Left renal cortex interstitium (tissue), 4 donors: ENCODE data around the gene ABCF2. TPM values are rescaled to one million over a fixed set of nuclear protein-coding genes. Genes with fewer than 3 reads are reported as not detected.

Experiments
- DNase-seq, 4 donors: peaks; one replicate each; pipeline ENCODE4 v3.0.0-alpha.2; 2013; ENCODE audit warnings: low read depth in 4 of 4, low spot score in 2 of 4, missing footprints in 1 of 4
- polyA plus RNA-seq, 4 donors: library from polyadenylated mRNA; unstranded; fragments of 120-200 nt; gene quantifications; one replicate each; pipeline ENCODE4 v1.2.1, GENCODE V29; 2013; ENCODE audit not compliant: insufficient read length in 4 of 4

Gene ABCF2
- polyA plus RNA-seq, 4 donors, result 25.1 to 28.4 (median 26.6) TPM

GRCh38 chr7:151228024-151228866 is 1.2 kb upstream of the ABCF2 start:
- DNase-seq, result no peak

- no peak for DNase-seq
These were observed 488 bp downstream of the ABCF2 start for GRCh38 chr7:151226560-151226874.

GRCh38 chr7:151225948-151226510 is 976 bp downstream of the ABCF2 start:
- no peak for DNase-seq

- DNase-seq, result no peak
These were observed 3.3 kb downstream of the ABCF2 start for GRCh38 chr7:151223728-151224127.

GRCh38 chr7:151218170-151218569 is 8.8 kb downstream of the ABCF2 start:
- DNase-seq, result no peak

GRCh38 chr7:151215396-151215795 is 11.6 kb downstream of the ABCF2 start:
- no peak for DNase-seq

- DNase-seq, result no peak
These were observed 13.2 kb downstream of the ABCF2 start for GRCh38 chr7:151213826-151214225.

GRCh38 chr7:151212626-151213025 is 14.4 kb downstream of the ABCF2 start:
- no peak for DNase-seq

- DNase-seq, result no peak
These were observed 15.7 kb downstream of the ABCF2 start for GRCh38 chr7:151211155-151211772.

- no peak for DNase-seq
These were observed 16.7 kb downstream of the ABCF2 start, which contains the start of gene H2BK1 for GRCh38 chr7:151210087-151210854. TSS of gene H2BK1 (minus strand) at chr7:151210488. CDS start at chr7:151210318, 170 bp downstream.

GRCh38 chr7:151209588-151209987 is 17.4 kb downstream of the ABCF2 start:
- no peak for DNase-seq

GRCh38 chr7:151208253-151208862 is 18.6 kb downstream of the ABCF2 start:
- DNase-seq, result no peak

- DNase-seq, result no peak
These were observed 19.2 kb downstream of the ABCF2 start for GRCh38 chr7:151207804-151208203.

GRCh38 chr7:151207315-151207714 is 19.7 kb downstream of the ABCF2 start:
- DNase-seq, result no peak

- DNase-seq, result no peak
These were observed 20.1 kb downstream of the ABCF2 start for GRCh38 chr7:151206914-151207313.

GRCh38 chr7:151205730-151206129 is 21.3 kb downstream of the ABCF2 start:
- no peak for DNase-seq

GRCh38 chr7:151204383-151205032 is 22.5 kb downstream of the ABCF2 start:
- no peak for DNase-seq

GRCh38 chr7:151202836-151203235 is 24.2 kb downstream of the ABCF2 start:
- no peak for DNase-seq

- no peak for DNase-seq
These were observed 25.3 kb downstream of the ABCF2 start for GRCh38 chr7:151201751-151202150.

GRCh38 chr7:151201344-151201743 is 25.7 kb downstream of the ABCF2 start:
- no peak for DNase-seq
